ENCODE measurements around the gene GAS2L3. TPM values are rescaled to one million over a fixed set of nuclear protein-coding genes. Genes with fewer than 3 reads are reported as not detected.

Gene GAS2L3
- total RNA-seq, 1 experiment from 2014 or later: 38.7 TPM

GRCh38 chr12:100529756-100530350 lies 43.6 kb upstream of the GAS2L3 start:
- Histone ChIP-seq H3K36me3 (ENCODE audit: control insufficient read depth in 1 of 2, insufficient read depth in 2 of 2, low read length in 2 of 2) (no peaks in the 10 kb centered on the region), H3K9me3 (ENCODE audit: control insufficient read depth in 1 of 2, insufficient read depth in 1 of 2, low read depth in 1 of 2, low read length in 2 of 2) (no peaks in the 10 kb centered on the region), H3K27ac (ENCODE audit: low read depth, low read length) (no peak overlapping the region), H3K4me3 (replicated peaks in 1 of 2; ENCODE audit: low read depth in 1 of 2, low read length in 2 of 2) (no peak overlapping the region), H3K4me2 (ENCODE audit: low read length) (no peak overlapping the region), H3K4me1 (ENCODE audit: control insufficient read depth in 1 of 2, insufficient read depth in 2 of 2, low read length in 2 of 2) (no peaks in the 10 kb centered on the region), H4K20me1 (ENCODE audit: insufficient read depth) (no peaks in the 10 kb centered on the region), H2AFZ (ENCODE audit: low read depth, low read length, poor library complexity, severe bottlenecking) (no peak overlapping the region), H3K9ac (ENCODE audit: low read length) (no peak overlapping the region), H3K79me2 (ENCODE audit: insufficient read depth, low read length) (no peaks in the 10 kb centered on the region), H3K27me3 (ENCODE audit: insufficient read depth, low read length) (peaks cover 66% of the 10 kb centered on the region), H3K9me2 (ENCODE audit: insufficient read depth) (no peaks in the 10 kb centered on the region)
- DNase-seq (ENCODE audit: low read depth, low spot score) (no peak), ATAC-seq (no peak)
- TF ChIP-seq ZNF274 (IDR thresholded peaks at IDR 0.05; ENCODE audit: low read depth, low read length) (no peak), ATF3 (IDR thresholded peaks at IDR 0.05) (no peak), ELF1 (IDR thresholded peaks at IDR 0.05; ENCODE audit: borderline replicate concordance, low read depth) (no peak), ZFX (IDR thresholded peaks at IDR 0.05) (no peak)
- POLR2A ChIA-PET: no interaction called here
- CTCF ChIA-PET: no interaction called here
- intact Hi-C loops (cut with micrococcal nuclease): no loop called here
- RAD21 ChIA-PET (ENCODE audit: low non-redundant PET in 1 of 2, low total read pairs in 2 of 2, uncharacterized antibody in 2 of 2, unreplicated experiment in 2 of 2): no interaction called here
- no TSS peak for BruUV-seq (replicated peaks)

GRCh38 chr12:100533376-100533775 lies 40.1 kb upstream of the GAS2L3 start:
- Histone ChIP-seq H3K36me3 (ENCODE audit: control insufficient read depth in 1 of 2, insufficient read depth in 2 of 2, low read length in 2 of 2) (no peaks in the 10 kb centered on the region), H3K27ac (ENCODE audit: low read depth, low read length) (no peak overlapping the region), H3K4me3 (replicated peaks in 1 of 2; ENCODE audit: low read depth in 1 of 2, low read length in 2 of 2) (no peak overlapping the region), H3K79me2 (ENCODE audit: insufficient read depth, low read length) (no peaks in the 10 kb centered on the region), H3K9me2 (ENCODE audit: insufficient read depth) (no peaks in the 10 kb centered on the region), H3K9ac (ENCODE audit: low read length) (no peak overlapping the region), H3K27me3 (ENCODE audit: insufficient read depth, low read length) (peaks cover 63% of the 10 kb centered on the region), H3K4me2 (ENCODE audit: low read length) (no peak overlapping the region), H4K20me1 (ENCODE audit: insufficient read depth) (no peaks in the 10 kb centered on the region), H3K9me3 (ENCODE audit: control insufficient read depth in 1 of 2, insufficient read depth in 1 of 2, low read depth in 1 of 2, low read length in 2 of 2) (no peaks in the 10 kb centered on the region), H3K4me1 (ENCODE audit: control insufficient read depth in 1 of 2, insufficient read depth in 2 of 2, low read length in 2 of 2) (no peaks in the 10 kb centered on the region), H2AFZ (ENCODE audit: low read depth, low read length, poor library complexity, severe bottlenecking) (no peak overlapping the region)
- DNase-seq (ENCODE audit: low read depth, low spot score) (no peak), ATAC-seq (no peak)
- ChIA-PET RAD21 (ENCODE audit: low non-redundant PET in 1 of 2, low total read pairs in 2 of 2, uncharacterized antibody in 2 of 2, unreplicated experiment in 2 of 2) (no interaction called here), POLR2A (no interaction called here), CTCF (no interaction called here)
- no TSS peak for BruUV-seq (replicated peaks)
- intact Hi-C loops (cut with micrococcal nuclease): no loop called here
- TF ChIP-seq ZBTB33 (IDR thresholded peaks at IDR 0.05; ENCODE audit: extremely low read depth, insufficient replicate concordance, low read length) (no peak), SIN3A (IDR thresholded peaks at IDR 0.05; ENCODE audit: low read depth) (no peak), EGR1 (IDR thresholded peaks at IDR 0.05; ENCODE audit: low read depth) (no peak), POLR2A (IDR thresholded peaks at IDR 0.05; ENCODE audit: borderline replicate concordance, extremely low read depth, insufficient read depth, insufficient read length) (no peak), FOSL1 (IDR thresholded peaks at IDR 0.05; ENCODE audit: low read depth) (no peak), ATF3 (IDR thresholded peaks at IDR 0.05) (no peak), CTCF (IDR thresholded peaks at IDR 0.05 in 2 of 3, conservative IDR thresholded peaks at IDR 0.05 in 1 of 3; ENCODE audit: borderline replicate concordance in 1 of 3, insufficient read depth in 1 of 3, low read depth in 2 of 3, low read length in 2 of 3) (no peak), ZFX (IDR thresholded peaks at IDR 0.05) (no peak), EZH2 (IDR thresholded peaks at IDR 0.05) (no peak)
